G401 (cell line): Measurements from ENCODE around the gene AK2. TPM values are rescaled to one million over a fixed set of nuclear protein-coding genes. Genes with fewer than 3 reads are reported as not detected.

Source experiments
- DNase-seq: peaks from one replicate; pipeline ENCODE4 v3.0.0-alpha.2; 2015; ENCODE audit warnings: low spot score
- in situ Hi-C: cut with HindIII; loops from 2 replicates; pipeline ENCODE4 v1.10.0; 2016; ENCODE audit warnings: low sequenced_read_pairs, mixed read lengths
- total RNA-seq: library from RNA; depleted of rRNA; stranded (reverse); fragments of >200 nt; shearing (Covaris generic); gene quantifications from 2 replicates; pipeline ENCODE4 v1.2.3, GENCODE V29; 2014; rRNA removed

AK2 gene
- total RNA-seq, 1 experiment from 2014 or later, result 260 TPM

DNA sequence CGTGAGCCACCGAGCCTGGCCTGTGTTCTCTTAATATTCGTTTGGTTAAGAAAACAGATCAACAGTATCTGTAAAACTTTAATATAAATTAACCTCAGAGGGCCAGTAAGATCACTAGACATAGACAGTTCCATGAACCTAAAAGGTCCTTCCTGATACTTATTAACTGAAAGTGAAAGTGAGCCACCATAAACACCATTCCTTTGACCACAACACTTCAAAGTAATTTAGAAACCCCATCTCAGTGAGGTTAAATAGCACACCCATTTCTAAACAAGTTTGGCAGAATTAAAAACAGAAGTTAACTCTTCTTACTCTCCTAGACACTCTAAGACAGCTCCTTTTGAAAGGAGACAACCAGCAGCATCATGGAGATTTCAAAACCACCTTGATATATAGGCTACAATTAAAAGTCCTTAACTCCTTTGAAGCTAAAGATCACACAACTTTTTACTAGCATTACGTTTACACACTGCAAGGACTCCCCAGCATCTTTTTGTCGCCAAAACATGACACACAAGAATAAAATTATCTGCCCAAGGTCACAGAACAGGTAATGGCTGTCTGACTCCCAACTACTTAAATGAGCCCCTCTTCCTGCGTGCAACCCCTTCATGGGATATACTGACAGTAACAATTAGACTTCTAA lies 74.3 kb downstream of the AK2 start:
- in situ Hi-C loops, result no loop called here
- no peak for DNase-seq

- in situ Hi-C loops, result no loop called here
- DNase-seq, result no peak
Observed at GRCh38 chr1:32960819-32961355, 75.8 kb downstream of the AK2 start.

DNA sequence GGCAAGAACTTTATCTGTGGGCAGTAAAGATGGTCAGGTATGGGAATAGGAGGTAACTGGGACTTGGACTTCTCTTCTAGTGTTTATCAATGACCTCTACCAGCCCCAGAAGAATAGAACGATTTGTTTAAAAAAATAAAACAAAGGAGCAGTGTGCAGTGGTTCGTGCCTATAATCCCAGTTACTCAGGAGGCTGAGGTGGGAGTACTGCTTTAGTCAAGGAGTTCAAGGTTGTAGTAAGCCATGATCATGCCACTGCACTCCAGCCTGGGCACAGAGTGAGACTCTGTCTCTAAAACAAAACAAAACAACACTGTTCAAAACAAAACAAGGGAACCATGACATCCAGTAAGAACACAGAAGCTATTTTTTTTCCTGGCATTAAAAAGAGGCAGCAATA lies 76.3 kb downstream of the AK2 start:
- in situ Hi-C loops, result no loop called here
- DNase-seq, result no peak

DNA sequence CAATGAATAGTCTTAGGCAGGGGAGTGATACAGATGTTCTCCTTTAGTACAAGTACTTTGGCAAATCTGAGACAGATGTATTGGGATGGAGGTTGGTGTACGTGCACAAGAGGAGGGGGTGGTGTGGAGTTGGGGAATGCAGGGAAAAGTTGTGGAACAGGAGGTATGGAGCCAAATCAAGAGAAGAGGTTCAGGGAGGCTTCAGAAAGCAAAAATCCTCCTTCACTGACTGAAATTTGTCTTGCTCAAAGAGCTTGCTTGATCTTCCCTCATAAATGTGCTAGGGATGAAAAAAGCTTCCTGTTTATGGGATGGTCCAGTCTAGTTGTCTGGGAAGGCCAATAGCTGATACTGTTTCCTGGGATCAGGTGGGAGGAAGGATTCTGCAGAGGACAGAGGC lies 77.9 kb downstream of the AK2 start:
- no peak for DNase-seq
- in situ Hi-C loops, result no loop called here

Other genes starting within 250 kb of the AK2 start
- gene YARS1, start 219.5 kb downstream of the AK2 start, total RNA-seq, result 121 and 140 TPM in 2 replicates
- 27.6 and 48.3 TPM in 2 replicates for gene S100PBP, start 219.2 kb downstream of the AK2 start, total RNA-seq
- gene FNDC5, start 166.0 kb downstream of the AK2 start, total RNA-seq, result 39.4 and 56.4 TPM in 2 replicates
- not detected in 2 replicates for gene HPCA, start 150.4 kb downstream of the AK2 start, total RNA-seq
- 26.6 and 36.1 TPM in 2 replicates for gene TMEM54, start 135.5 kb downstream of the AK2 start, total RNA-seq
- gene RNF19B, start 72.1 kb downstream of the AK2 start, total RNA-seq, result 13.2 and 19.0 TPM in 2 replicates
- 13.1 and 13.6 TPM in 2 replicates for gene AZIN2, start 44.3 kb upstream of the AK2 start, total RNA-seq
- gene TRIM62, start 145.2 kb upstream of the AK2 start, total RNA-seq, result 1.5 and 1.7 TPM in 2 replicates
- gene ZNF362, start 219.6 kb upstream of the AK2 start, total RNA-seq, result 13.5 and 14.2 TPM in 2 replicates